Endothelial cell of umbilical vein (primary cell): ENCODE measurements around the gene MRPS34. TPM values are rescaled to one million over a fixed set of nuclear protein-coding genes. Genes with fewer than 3 reads are reported as not detected.

Experiments
- BruUV-seq: library from RNA; stranded (reverse); fragments of 400-500 nt; replicated peaks from 2 replicates; lab custom pipeline; 2021; lab: Mats Ljungman, UMichigan
- CTCF ChIA-PET: fragments of 300-600, 350-600 bp; sonication (Branson Sonifier 250); formaldehyde crosslinking; loops from one replicate; lab custom pipeline; 2021; ENCODE audit warnings: antibody characterized with exemption, inconsistent platforms; lab: Charles Lee
- POLR2A ChIA-PET: fragments of 300-600, 350-600 bp; sonication (Branson Sonifier 250); formaldehyde crosslinking; loops from one replicate; lab custom pipeline; 2021; ENCODE audit warnings: antibody characterized with exemption, inconsistent platforms; lab: Charles Lee
- DNase-seq: peaks from one replicate; pipeline ENCODE4 v3.0.0-alpha.2; 2011; ENCODE audit warnings: low read depth, low spot score
- FAIRE-seq: peaks from 2 replicates; lab custom pipeline; 2011; peaks lifted over from hg19 to GRCh38; lab: Jason Lieb, UNC
- H2AFZ ChIP-seq: 2 replicates; pipeline ENCODE4 v1.6.0; 2012; ENCODE audit warnings: low read depth, low read length, control low read depth, inconsistent platforms
- H3K27ac ChIP-seq: 2 replicates; pipeline ENCODE4 v1.5.1; 2011; ENCODE audit warnings: low read depth, mild to moderate bottlenecking, control low read depth, low read length, moderate library complexity; ENCODE audit not compliant: insufficient read depth
- H3K27me3 ChIP-seq, 2 experiments: 2 replicates each; pipeline versions ENCODE4 v1.6.0 to v1.6.1; 2011; ENCODE audit warnings: low read length in 2 of 2, mixed read lengths in 1 of 2; ENCODE audit not compliant: control insufficient read depth in 2 of 2, insufficient read depth in 2 of 2
- H3K36me3 ChIP-seq, 2 experiments: 2 replicates in 1 of 2; 3 replicates in 1 of 2; pipeline ENCODE4 v1.5.1; 2011; ENCODE audit warnings: low read length in 2 of 2, mild to moderate bottlenecking in 1 of 2, moderate library complexity in 1 of 2; ENCODE audit not compliant: control insufficient read depth in 2 of 2, insufficient read depth in 2 of 2; ENCODE audit errors: extremely low read depth in 1 of 2
- H3K4me1 ChIP-seq: 3 replicates; pipeline ENCODE4 v1.5.1; 2011; ENCODE audit warnings: mild to moderate bottlenecking, low read length; ENCODE audit not compliant: control insufficient read depth, insufficient read depth; ENCODE audit errors: extremely low read depth
- H3K4me2 ChIP-seq: 2 replicates; pipeline ENCODE4 v1.6.1; 2011; ENCODE audit warnings: low read length, control low read depth, mixed read lengths; ENCODE audit not compliant: insufficient read depth
- H3K4me3 ChIP-seq, 3 experiments: fragments of 200-600 bp in 1 of 3; sonication (generic), shearing (Covaris generic) in 1 of 3; replicated peaks in 1 of 3; 2 replicates each; pipeline ENCODE4 v1.5.1; 2011 to 2016; ENCODE audit warnings: control low read depth in 3 of 3, low read length in 3 of 3, mild to moderate bottlenecking in 2 of 3, inconsistent platforms in 1 of 3, low read depth in 1 of 3, moderate library complexity in 1 of 3; ENCODE audit not compliant: insufficient read depth in 1 of 3
- H3K79me2 ChIP-seq: 2 replicates; pipeline ENCODE4 v1.6.0; 2012; ENCODE audit warnings: low read length, inconsistent platforms; ENCODE audit not compliant: control insufficient read depth, insufficient read depth
- H3K9ac ChIP-seq: replicated peaks from 2 replicates; pipeline ENCODE3; 2011; ENCODE audit warnings: low read length, control low read depth; ENCODE audit not compliant: insufficient read depth; ENCODE audit errors: extremely low read depth
- H3K9me1 ChIP-seq: replicated peaks from 3 replicates; pipeline ENCODE4 v1.6.0; 2011; ENCODE audit warnings: mild to moderate bottlenecking, low read length; ENCODE audit not compliant: control insufficient read depth, insufficient read depth; ENCODE audit errors: extremely low read depth
- H3K9me3 ChIP-seq: replicated peaks from 2 replicates; pipeline ENCODE4 v1.5.1; 2012; ENCODE audit warnings: low read length, inconsistent platforms; ENCODE audit not compliant: control insufficient read depth, insufficient read depth
- H4K20me1 ChIP-seq: replicated peaks from 2 replicates; pipeline ENCODE3; 2011; ENCODE audit warnings: mild to moderate bottlenecking, low read length; ENCODE audit not compliant: control insufficient read depth, insufficient read depth; ENCODE audit errors: extremely low read depth
- EZH2 ChIP-seq: IDR thresholded peaks from 2 replicates; pipeline ENCODE4 v1.6.1; 2012; ENCODE audit warnings: borderline replicate concordance, low read depth, mild to moderate bottlenecking, moderate library complexity, low read length, inconsistent platforms; ENCODE audit not compliant: severe bottlenecking
- FOS ChIP-seq: IDR thresholded peaks from 2 replicates; pipeline ENCODE4 v1.6.1; 2011; ENCODE audit warnings: mild to moderate bottlenecking, low read length, moderate library complexity, borderline replicate concordance; ENCODE audit not compliant: insufficient read depth
- GATA2 ChIP-seq: IDR thresholded peaks from 2 replicates; pipeline ENCODE4 v1.7.0; 2011; ENCODE audit warnings: low read depth, mild to moderate bottlenecking, moderate library complexity, mixed read lengths, low read length; ENCODE audit not compliant: insufficient read length, insufficient read depth
- JUN ChIP-seq: IDR thresholded peaks from 2 replicates; pipeline ENCODE4 v1.6.1; 2011; ENCODE audit warnings: borderline replicate concordance, low read depth; ENCODE audit not compliant: insufficient read length, insufficient read depth
- MYC ChIP-seq: IDR thresholded peaks from one replicate; pipeline ENCODE4 v1.6.1; 2011; ENCODE audit warnings: mild to moderate bottlenecking, low read depth, low read length
- POLR2A ChIP-seq: IDR thresholded peaks from 2 replicates; pipeline ENCODE4 v1.6.1; 2012; ENCODE audit warnings: low read depth, mild to moderate bottlenecking, control low read depth, low read length
- POLR2AphosphoS5 ChIP-seq: IDR thresholded peaks from 2 replicates; pipeline ENCODE4 v1.6.1; 2012; ENCODE audit warnings: low read depth, mild to moderate bottlenecking, control low read depth, low read length, moderate library complexity; ENCODE audit not compliant: insufficient read depth
- dilution Hi-C: fragments of 300-500 bp; cut with MboI; formaldehyde crosslinking; loops from one replicate; pipeline ENCODE4 v1.15.0; 2019; ENCODE audit warnings: low sequenced_read_pairs; ENCODE audit not compliant: extremely low pct_ligation_motif_present
- intact Hi-C: fragments of 100-400 bp; cut with micrococcal nuclease; formaldehyde crosslinking; loops from one replicate; pipeline ENCODE4 v1.10.0; 2022
- polyA plus RNA-seq, 4 experiments: library from polyadenylated mRNA; depleted of rRNA in 3 of 4; stranded (reverse) in 3 of 4; unstranded in 1 of 4; fragments of >200 nt; gene quantifications; 2 replicates each; pipeline versions ENCODE4 v1.2.1 to v1.2.3, GENCODE V29; 2011 to 2012; ENCODE audit warnings: missing spikeins in 1 of 4
- total RNA-seq: library from RNA; stranded (reverse); gene quantifications from 2 replicates; pipeline ENCODE4 v1.2.3, GENCODE V29; 2021
- TF ChIP-seq, protein P1 (sequence below): IDR thresholded peaks from 2 replicates; pipeline ENCODE4 v1.6.1; 2011; ENCODE audit not compliant: insufficient read depth, insufficient read length
- TF ChIP-seq, protein P2 (sequence below), 2 donors: IDR thresholded peaks; 1 replicate in 1 of 2; 2 replicates in 1 of 2; pipeline ENCODE4 v1.5.1; 2011; ENCODE audit warnings: low read length in 2 of 2, mild to moderate bottlenecking in 2 of 2, moderate library complexity in 2 of 2, control low read depth in 1 of 2, inconsistent platforms in 1 of 2, low read depth in 1 of 2; ENCODE audit not compliant: insufficient read depth in 1 of 2; ENCODE audit errors: extremely low read depth in 1 of 2

MRPS34 gene
- total and polyA plus RNA-seq, 2 donors (not counting 3 experiments of a cell fraction or from before 2014, with no cell fraction given) = 82.1 to 102 TPM

DNA sequence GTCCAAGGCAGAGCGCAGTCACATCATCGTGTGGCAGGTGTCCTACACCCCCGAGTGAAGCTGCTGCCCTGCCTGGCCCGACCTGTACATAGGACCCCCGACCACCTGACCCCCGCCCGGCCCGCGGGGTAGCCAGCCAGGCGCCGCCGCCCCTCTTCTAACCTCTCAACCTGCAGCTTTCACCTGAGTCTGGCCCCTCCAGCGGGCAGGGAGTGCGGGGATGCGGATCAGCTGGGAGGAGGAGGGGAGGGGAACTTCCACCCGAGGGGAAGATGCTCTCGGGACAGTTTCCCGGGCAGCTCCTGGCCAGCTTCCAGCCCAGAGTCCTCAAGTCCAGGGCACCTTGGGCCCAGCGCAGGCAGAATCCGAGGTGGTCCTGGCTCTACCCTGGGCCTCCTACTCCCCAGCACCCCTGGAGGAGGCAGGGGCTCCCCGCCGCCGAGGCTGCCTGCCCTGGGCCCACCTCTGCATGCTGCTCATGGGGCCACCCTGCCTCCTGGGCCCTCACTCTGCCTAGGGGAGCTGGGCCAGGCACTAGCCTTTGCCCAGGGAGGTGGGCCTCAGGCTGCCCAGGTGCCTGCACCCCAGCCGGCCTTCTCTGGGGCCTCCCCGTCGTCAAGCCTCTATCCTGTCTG, 4.0 kb downstream of the MRPS34 start:
- no peak for FAIRE-seq
- Histone ChIP-seq H3K4me3 (no peak overlapping the region), H3K36me3 (peaks cover 3 to 40% of the 10 kb centered on the region in 2 experiments), H3K4me2 (no peak overlapping the region), H3K9me1 (no peaks in the 10 kb centered on the region), H3K27me3 (no peaks in the 10 kb centered on the region), H3K79me2 (peaks cover 10% of the 10 kb centered on the region), H2AFZ (no peak overlapping the region), H3K4me1 (peaks cover 12% of the 10 kb centered on the region), H3K9me3 (no peaks in the 10 kb centered on the region), H3K27ac (no peak overlapping the region), H4K20me1 (no peaks in the 10 kb centered on the region), H3K9ac (no peak overlapping the region)
- ChIA-PET CTCF (interaction anchor here (1.3 to 1.5 kb wide), 2 partner anchors 63 to 275 kb away, joined by 3 to 5 read pairs; partner anchors contain the start of gene MAPK8IP3), POLR2A (interaction anchor here (1.3 kb wide), 1 partner anchor 14 kb away, joined by 3 read pairs; the partner anchor contains the start of genes NUBP2 and SPSB3)
- intact Hi-C loops (no loop called here), dilution Hi-C loops (no loop called here)
- TF ChIP-seq FOS (no peak), MYC (no peak), EZH2 (no peak), POLR2AphosphoS5 (no peak), JUN (no peak), POLR2A (no peak), GATA2 (no peak)
- TF ChIP-seq, protein P1, sequence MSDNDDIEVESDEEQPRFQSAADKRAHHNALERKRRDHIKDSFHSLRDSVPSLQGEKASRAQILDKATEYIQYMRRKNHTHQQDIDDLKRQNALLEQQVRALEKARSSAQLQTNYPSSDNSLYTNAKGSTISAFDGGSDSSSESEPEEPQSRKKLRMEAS = no peak
- TF ChIP-seq, protein P2, sequence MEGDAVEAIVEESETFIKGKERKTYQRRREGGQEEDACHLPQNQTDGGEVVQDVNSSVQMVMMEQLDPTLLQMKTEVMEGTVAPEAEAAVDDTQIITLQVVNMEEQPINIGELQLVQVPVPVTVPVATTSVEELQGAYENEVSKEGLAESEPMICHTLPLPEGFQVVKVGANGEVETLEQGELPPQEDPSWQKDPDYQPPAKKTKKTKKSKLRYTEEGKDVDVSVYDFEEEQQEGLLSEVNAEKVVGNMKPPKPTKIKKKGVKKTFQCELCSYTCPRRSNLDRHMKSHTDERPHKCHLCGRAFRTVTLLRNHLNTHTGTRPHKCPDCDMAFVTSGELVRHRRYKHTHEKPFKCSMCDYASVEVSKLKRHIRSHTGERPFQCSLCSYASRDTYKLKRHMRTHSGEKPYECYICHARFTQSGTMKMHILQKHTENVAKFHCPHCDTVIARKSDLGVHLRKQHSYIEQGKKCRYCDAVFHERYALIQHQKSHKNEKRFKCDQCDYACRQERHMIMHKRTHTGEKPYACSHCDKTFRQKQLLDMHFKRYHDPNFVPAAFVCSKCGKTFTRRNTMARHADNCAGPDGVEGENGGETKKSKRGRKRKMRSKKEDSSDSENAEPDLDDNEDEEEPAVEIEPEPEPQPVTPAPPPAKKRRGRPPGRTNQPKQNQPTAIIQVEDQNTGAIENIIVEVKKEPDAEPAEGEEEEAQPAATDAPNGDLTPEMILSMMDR (IDR thresholded peaks at IDR 0.05; ENCODE audit: extremely low read depth in 1 of 2, insufficient read depth in 1 of 2, low read depth in 1 of 2, low read length in 2 of 2) = no peak
- no TSS peak for BruUV-seq
- no peak for DNase-seq
